GM12878 (cell line): ENCODE results near the gene SCAMP5. TPM values are rescaled to one million over a fixed set of nuclear protein-coding genes. Genes with fewer than 3 reads are reported as not detected.
A peak's percentile ranks its signal among the peaks of the same experiment; 100 is the strongest.

Experiments used
- BRCA1 ChIP-seq: IDR thresholded peaks from 2 replicates; pipeline ENCODE4 v1.6.1; 2011; ENCODE audit warnings: low read depth, low read length, improper control_type of control experiment
- CBFB ChIP-seq: IDR thresholded peaks from 2 replicates; pipeline ENCODE4 v1.6.1; 2016; ENCODE audit warnings: antibody characterized with exemption, low read depth
- CBX5 ChIP-seq: sonication (generic); IDR thresholded peaks from 2 replicates; pipeline ENCODE4 v1.6.1; 2016; ENCODE audit warnings: low read depth, moderate library complexity, mild to moderate bottlenecking, inconsistent platforms
- CHD2 ChIP-seq: IDR thresholded peaks from 2 replicates; pipeline ENCODE4 v1.6.1; 2011; ENCODE audit warnings: low read depth, low read length, improper control_type of control experiment, borderline replicate concordance
- FOXM1 ChIP-seq: IDR thresholded peaks from 2 replicates; pipeline ENCODE4 v1.6.1; 2012; ENCODE audit warnings: low read depth, mild to moderate bottlenecking, inconsistent platforms, low read length, moderate library complexity
- HCFC1 ChIP-seq: fragments of 150-350 bp; IDR thresholded peaks from 2 replicates; pipeline ENCODE4 v1.6.1; 2014; ENCODE audit warnings: low read length
- IKZF1 ChIP-seq: fragments of 450-650 bp; conservative IDR thresholded peaks from 2 replicates; pipeline ENCODE4 v1.6.1; 2017; ENCODE audit warnings: antibody characterized with exemption, mild to moderate bottlenecking
- KAT2A ChIP-seq: conservative IDR thresholded peaks from 2 replicates; pipeline ENCODE4 v1.6.1; 2011; ENCODE audit warnings: low read depth, low read length; ENCODE audit not compliant: control insufficient read depth
- NR2C1 ChIP-seq: fragments of 450-650 bp; IDR thresholded peaks from 2 replicates; pipeline ENCODE4 v1.6.1; 2017; ENCODE audit warnings: antibody characterized with exemption, mild to moderate bottlenecking, moderate library complexity
- RB1 ChIP-seq: fragments of 450-650 bp; formaldehyde crosslinking; IDR thresholded peaks from 2 replicates; pipeline ENCODE4 v1.6.1; 2017; ENCODE audit warnings: mild to moderate bottlenecking, borderline replicate concordance
- RUNX3 ChIP-seq: IDR thresholded peaks from 2 replicates; pipeline ENCODE4 v1.6.1; 2012; ENCODE audit warnings: low read length, inconsistent platforms
- SIN3A ChIP-seq: IDR thresholded peaks from 2 replicates; pipeline ENCODE4 v1.6.1; 2012; ENCODE audit warnings: low read depth, low read length, improper control_type of control experiment
- SP1 ChIP-seq: IDR thresholded peaks from one replicate; pipeline ENCODE4 v1.6.1; 2011; ENCODE audit warnings: low read depth, low read length
- SUPT20H ChIP-seq: IDR thresholded peaks from 2 replicates; pipeline ENCODE4 v1.6.1; 2011; ENCODE audit warnings: low read depth, mild to moderate bottlenecking, low read length, moderate library complexity, borderline replicate concordance; ENCODE audit not compliant: control insufficient read depth
- ZNF384 ChIP-seq: IDR thresholded peaks from 2 replicates; pipeline ENCODE4 v1.6.1; 2012; ENCODE audit warnings: low read depth, mild to moderate bottlenecking, low read length, improper control_type of control experiment, borderline replicate concordance
- polyA plus RNA-seq, 11 experiments: library from polyadenylated mRNA; depleted of rRNA in 4 of 11; unstranded in 6 of 11; stranded (reverse) in 5 of 11; fragments of >200 nt; fragmentation: Nextera tagmentation in 4 of 11; fragmentation: Illumina TruSeq in 1 of 11; extraction: Ambion mirVana in 4 of 11; extraction: Trizol in 1 of 11; gene quantifications; 1 replicate in 1 of 11; 2 replicates in 10 of 11; pipeline versions ENCODE4 v1.2.1 to v1.2.3, GENCODE V29; 2011 to 2016; ENCODE audit warnings: inconsistent platforms in 2 of 11, missing spikeins in 2 of 11, low read depth in 1 of 11
- total RNA-seq, 4 experiments: library from RNA; depleted of rRNA in 3 of 4; stranded (reverse); fragments of >200 nt in 3 of 4; fragmentation: Illumina TruSeq in 1 of 4; extraction: Trizol in 1 of 4; gene quantifications; 2 replicates each; pipeline versions ENCODE4 v1.2.1 to v1.2.3, GENCODE V29; 2013 to 2021
- TF ChIP-seq, protein P1 (sequence below): fragments of 450-650 bp; IDR thresholded peaks from 2 replicates; pipeline ENCODE4 v1.6.1; 2017; ENCODE audit warnings: mild to moderate bottlenecking, moderate library complexity
- TF ChIP-seq, protein P2 (sequence below): fragments of 150-350 bp; IDR thresholded peaks from 2 replicates; pipeline ENCODE4 v1.6.1; 2016; ENCODE audit warnings: low read depth, low read length
- TF ChIP-seq, protein P3 (sequence below): fragments of 450-650 bp; IDR thresholded peaks from 2 replicates; pipeline ENCODE4 v1.6.1; 2016; ENCODE audit warnings: mild to moderate bottlenecking, moderate library complexity, borderline replicate concordance
- TF ChIP-seq, protein P4 (sequence below): IDR thresholded peaks from 2 replicates; pipeline ENCODE4 v1.6.1; 2012; ENCODE audit warnings: low read depth, low read length, improper control_type of control experiment

The SCAMP5 gene
- total and polyA plus RNA-seq, 10 of the 15 experiments (the other 5 are each of a cell fraction or from before 2014, with no cell fraction given): 1.6 to 41.6 (median 16.9) TPM

DNA sequence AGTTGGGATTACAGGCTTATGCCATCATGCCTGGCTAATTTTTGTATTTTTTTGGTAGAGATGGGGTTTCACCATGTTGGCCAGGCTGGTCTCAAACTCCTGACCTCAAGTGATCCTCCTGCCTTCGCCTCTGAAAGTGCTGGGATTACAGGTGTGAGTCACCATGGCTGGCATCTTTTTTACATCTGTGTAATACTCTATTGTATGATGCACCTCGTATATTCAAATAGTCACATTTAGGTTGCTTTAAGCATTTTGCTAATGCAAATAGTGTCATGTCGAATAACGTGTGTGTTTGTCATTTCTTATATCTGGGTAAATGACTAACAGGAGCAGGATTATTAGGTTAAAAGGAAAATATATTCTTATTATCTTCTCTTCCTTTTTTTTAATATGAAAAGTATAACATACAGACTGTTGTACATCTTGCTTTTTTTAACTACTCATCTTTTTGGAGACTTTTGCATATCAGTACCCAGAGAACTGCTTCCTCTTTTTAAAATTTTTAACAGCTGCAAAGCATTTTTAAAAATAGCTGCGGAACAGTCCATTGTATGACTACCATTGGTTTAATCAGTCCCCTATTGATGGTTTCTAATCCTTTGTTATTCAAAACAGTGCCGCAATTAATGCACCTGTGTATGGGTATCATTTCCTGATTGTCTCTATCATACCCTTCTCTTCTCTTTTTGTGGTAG lies 13.4 kb downstream of the SCAMP5 start (continued):
- TF ChIP-seq, protein P1, sequence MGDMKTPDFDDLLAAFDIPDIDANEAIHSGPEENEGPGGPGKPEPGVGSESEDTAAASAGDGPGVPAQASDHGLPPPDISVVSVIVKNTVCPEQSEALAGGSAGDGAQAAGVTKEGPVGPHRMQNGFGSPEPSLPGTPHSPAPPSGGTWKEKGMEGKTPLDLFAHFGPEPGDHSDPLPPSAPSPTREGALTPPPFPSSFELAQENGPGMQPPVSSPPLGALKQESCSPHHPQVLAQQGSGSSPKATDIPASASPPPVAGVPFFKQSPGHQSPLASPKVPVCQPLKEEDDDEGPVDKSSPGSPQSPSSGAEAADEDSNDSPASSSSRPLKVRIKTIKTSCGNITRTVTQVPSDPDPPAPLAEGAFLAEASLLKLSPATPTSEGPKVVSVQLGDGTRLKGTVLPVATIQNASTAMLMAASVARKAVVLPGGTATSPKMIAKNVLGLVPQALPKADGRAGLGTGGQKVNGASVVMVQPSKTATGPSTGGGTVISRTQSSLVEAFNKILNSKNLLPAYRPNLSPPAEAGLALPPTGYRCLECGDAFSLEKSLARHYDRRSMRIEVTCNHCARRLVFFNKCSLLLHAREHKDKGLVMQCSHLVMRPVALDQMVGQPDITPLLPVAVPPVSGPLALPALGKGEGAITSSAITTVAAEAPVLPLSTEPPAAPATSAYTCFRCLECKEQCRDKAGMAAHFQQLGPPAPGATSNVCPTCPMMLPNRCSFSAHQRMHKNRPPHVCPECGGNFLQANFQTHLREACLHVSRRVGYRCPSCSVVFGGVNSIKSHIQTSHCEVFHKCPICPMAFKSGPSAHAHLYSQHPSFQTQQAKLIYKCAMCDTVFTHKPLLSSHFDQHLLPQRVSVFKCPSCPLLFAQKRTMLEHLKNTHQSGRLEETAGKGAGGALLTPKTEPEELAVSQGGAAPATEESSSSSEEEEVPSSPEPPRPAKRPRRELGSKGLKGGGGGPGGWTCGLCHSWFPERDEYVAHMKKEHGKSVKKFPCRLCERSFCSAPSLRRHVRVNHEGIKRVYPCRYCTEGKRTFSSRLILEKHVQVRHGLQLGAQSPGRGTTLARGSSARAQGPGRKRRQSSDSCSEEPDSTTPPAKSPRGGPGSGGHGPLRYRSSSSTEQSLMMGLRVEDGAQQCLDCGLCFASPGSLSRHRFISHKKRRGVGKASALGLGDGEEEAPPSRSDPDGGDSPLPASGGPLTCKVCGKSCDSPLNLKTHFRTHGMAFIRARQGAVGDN: no peak
- TF ChIP-seq FOXM1 (peak; percentile 88), SUPT20H (no peak), RUNX3 (peak; percentile 86), IKZF1 (peak; percentile 33), KAT2A (no peak), SP1 (no peak), BRCA1 (no peak), NR2C1 (no peak), ZNF384 (no peak), CBFB (no peak), RB1 (no peak), HCFC1 (no peak), CBX5 (no peak), SIN3A (no peak), CHD2 (no peak)
- TF ChIP-seq, protein P2, sequence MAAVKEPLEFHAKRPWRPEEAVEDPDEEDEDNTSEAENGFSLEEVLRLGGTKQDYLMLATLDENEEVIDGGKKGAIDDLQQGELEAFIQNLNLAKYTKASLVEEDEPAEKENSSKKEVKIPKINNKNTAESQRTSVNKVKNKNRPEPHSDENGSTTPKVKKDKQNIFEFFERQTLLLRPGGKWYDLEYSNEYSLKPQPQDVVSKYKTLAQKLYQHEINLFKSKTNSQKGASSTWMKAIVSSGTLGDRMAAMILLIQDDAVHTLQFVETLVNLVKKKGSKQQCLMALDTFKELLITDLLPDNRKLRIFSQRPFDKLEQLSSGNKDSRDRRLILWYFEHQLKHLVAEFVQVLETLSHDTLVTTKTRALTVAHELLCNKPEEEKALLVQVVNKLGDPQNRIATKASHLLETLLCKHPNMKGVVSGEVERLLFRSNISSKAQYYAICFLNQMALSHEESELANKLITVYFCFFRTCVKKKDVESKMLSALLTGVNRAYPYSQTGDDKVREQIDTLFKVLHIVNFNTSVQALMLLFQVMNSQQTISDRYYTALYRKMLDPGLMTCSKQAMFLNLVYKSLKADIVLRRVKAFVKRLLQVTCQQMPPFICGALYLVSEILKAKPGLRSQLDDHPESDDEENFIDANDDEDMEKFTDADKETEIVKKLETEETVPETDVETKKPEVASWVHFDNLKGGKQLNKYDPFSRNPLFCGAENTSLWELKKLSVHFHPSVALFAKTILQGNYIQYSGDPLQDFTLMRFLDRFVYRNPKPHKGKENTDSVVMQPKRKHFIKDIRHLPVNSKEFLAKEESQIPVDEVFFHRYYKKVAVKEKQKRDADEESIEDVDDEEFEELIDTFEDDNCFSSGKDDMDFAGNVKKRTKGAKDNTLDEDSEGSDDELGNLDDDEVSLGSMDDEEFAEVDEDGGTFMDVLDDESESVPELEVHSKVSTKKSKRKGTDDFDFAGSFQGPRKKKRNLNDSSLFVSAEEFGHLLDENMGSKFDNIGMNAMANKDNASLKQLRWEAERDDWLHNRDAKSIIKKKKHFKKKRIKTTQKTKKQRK: no peak
- TF ChIP-seq, protein P3, sequence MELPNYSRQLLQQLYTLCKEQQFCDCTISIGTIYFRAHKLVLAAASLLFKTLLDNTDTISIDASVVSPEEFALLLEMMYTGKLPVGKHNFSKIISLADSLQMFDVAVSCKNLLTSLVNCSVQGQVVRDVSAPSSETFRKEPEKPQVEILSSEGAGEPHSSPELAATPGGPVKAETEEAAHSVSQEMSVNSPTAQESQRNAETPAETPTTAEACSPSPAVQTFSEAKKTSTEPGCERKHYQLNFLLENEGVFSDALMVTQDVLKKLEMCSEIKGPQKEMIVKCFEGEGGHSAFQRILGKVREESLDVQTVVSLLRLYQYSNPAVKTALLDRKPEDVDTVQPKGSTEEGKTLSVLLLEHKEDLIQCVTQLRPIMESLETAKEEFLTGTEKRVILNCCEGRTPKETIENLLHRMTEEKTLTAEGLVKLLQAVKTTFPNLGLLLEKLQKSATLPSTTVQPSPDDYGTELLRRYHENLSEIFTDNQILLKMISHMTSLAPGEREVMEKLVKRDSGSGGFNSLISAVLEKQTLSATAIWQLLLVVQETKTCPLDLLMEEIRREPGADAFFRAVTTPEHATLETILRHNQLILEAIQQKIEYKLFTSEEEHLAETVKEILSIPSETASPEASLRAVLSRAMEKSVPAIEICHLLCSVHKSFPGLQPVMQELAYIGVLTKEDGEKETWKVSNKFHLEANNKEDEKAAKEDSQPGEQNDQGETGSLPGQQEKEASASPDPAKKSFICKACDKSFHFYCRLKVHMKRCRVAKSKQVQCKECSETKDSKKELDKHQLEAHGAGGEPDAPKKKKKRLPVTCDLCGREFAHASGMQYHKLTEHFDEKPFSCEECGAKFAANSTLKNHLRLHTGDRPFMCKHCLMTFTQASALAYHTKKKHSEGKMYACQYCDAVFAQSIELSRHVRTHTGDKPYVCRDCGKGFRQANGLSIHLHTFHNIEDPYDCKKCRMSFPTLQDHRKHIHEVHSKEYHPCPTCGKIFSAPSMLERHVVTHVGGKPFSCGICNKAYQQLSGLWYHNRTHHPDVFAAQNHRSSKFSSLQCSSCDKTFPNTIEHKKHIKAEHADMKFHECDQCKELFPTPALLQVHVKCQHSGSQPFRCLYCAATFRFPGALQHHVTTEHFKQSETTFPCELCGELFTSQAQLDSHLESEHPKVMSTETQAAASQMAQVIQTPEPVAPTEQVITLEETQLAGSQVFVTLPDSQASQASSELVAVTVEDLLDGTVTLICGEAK: no peak
- TF ChIP-seq, protein P4, sequence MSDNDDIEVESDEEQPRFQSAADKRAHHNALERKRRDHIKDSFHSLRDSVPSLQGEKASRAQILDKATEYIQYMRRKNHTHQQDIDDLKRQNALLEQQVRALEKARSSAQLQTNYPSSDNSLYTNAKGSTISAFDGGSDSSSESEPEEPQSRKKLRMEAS: no peak
